ENCODE results near the gene RILP. TPM values are rescaled to one million over a fixed set of nuclear protein-coding genes. Genes with fewer than 3 reads are reported as not detected.

Gene RILP
- total and polyA plus RNA-seq, 4 experiments from 2014 or later, result 2.0 to 4.9 (median 3.2) TPM

DNA sequence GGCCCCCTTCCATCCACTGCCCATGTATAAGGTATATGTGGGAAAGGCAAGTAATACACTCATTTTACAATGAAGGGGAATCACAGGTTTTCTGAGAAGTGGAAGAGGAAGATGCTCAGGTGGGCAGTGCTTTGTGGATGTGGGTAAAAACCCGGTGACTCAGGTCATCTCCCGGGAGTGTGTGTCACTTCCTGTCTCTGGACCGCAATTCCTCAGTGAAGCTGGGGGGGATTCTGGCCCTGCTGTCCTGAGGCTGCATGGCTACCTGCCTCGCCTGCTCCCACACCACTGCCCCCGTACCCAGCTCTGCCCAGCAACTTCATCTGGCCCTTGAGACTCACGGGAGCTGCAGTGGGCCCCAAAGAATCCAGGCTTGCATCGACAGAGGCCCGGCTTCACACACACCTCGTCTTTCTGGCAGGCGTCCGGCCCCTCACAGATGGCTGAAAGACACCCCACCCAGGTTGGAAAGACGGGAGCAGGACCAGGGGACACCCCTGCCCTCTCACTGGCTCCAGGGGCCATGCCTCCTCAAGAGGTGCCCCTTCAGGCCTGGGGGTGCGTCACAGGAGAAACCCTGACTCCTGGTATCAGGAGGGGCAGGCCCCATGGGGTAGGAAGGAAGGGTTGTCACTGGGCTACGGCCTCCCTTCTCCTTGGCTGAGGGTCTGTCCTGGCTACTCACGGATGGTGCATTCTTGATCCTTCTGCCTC is 5.0 kb downstream of the RILP start:
- POLR2A ChIA-PET (ENCODE audit: partially characterized antibody), result interaction anchor here (0.7 to 1.4 kb wide), 2 partner anchors 16 to 748 kb away, joined by 3 to 4 read pairs; partner anchors contain the start of gene SLC43A2
- no peaks in the 10 kb centered on the region for H3K36me3 ChIP-seq (ENCODE audit: insufficient read depth, low read length)
- Mint-ChIP-seq H3K4me1 (peaks cover 5 to 27% (median 14%) of the 10 kb centered on the region in 4 donors), H3K4me3 (peak overlapping the region; percentile 69 to 94 (median 80)), H3K9me3 (no peaks in the 10 kb centered on the region), H3K36me3 (peaks cover 0 to 1% of the 10 kb centered on the region in 2 donors), H3K27me3 (no peaks in the 10 kb centered on the region), H3K27ac (peak overlapping the region in 6 of 7 donors; percentile 8 to 90 (median 27))
- CTCF ChIA-PET (ENCODE audit: partially characterized antibody), result no interaction called here
- no peaks in the 10 kb centered on the region for H3K9me3 ChIP-seq (ENCODE audit: control insufficient read depth in 1 of 2, low read length in 2 of 2)
- peaks cover 21% of the 10 kb centered on the region for H3K4me1 ChIP-seq (ENCODE audit: insufficient read depth, low read length)
- no peak overlapping the region for H3K27ac ChIP-seq (ENCODE audit: low read depth, low read length)
- no peak for DNase-seq
- H3K4me3 ChIP-seq (ENCODE audit: low read length in 2 of 2), result no peak overlapping the region
- intact Hi-C loops (cut with micrococcal nuclease), result loop anchor here (5.0 to 10.0 kb wide), 5 partner anchors 38 to 620 kb away; partner anchors contain the start of genes OVCA2, PRPF8 and TRARG1
- H3K27me3 ChIP-seq (ENCODE audit: insufficient read depth, low read length), result no peaks in the 10 kb centered on the region

DNA sequence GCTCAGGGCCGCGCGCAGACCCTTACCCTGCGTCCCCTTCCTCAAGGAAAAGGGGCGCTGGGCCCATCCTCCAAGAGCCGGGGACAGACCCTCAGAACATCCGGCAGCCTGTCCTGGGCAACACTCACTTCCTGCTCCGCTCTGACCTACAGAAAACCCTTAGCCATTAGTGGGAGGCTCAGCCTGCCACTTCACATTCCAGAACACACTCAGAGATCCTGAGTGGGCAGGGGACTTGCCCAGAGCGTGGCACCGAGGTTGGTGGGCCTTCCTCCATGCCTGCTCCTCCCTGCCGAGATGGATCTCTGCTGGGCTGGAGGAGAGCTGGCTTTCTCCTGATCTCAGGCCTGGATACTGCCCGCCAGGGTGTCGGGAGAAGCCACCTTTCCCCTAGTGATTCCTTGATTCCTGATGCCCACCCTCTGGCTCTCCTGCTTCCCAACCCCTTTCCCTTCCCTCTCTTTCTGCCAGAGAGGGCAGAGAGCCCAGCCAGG is 5.6 kb downstream of the RILP start:
- Histone ChIP-seq H3K27me3 (ENCODE audit: insufficient read depth, low read length) (no peaks in the 10 kb centered on the region), H3K9me3 (ENCODE audit: control insufficient read depth in 1 of 2, low read length in 2 of 2) (no peaks in the 10 kb centered on the region), H3K4me1 (ENCODE audit: insufficient read depth, low read length) (peaks cover 21% of the 10 kb centered on the region), H3K36me3 (ENCODE audit: insufficient read depth, low read length) (no peaks in the 10 kb centered on the region), H3K27ac (ENCODE audit: low read depth, low read length) (peak overlapping the region; percentile 4), H3K4me3 (ENCODE audit: low read length in 2 of 2) (peak overlapping the region in 1 of 2 donors; percentile 58)
- H3K27ac Mint-ChIP-seq, result peak overlapping the region in 6 of 7 donors; percentile 8 to 90 (median 50)
- H3K9me3 Mint-ChIP-seq, result no peaks in the 10 kb centered on the region
- peak overlapping the region; percentile 69 to 94 (median 80) for H3K4me3 Mint-ChIP-seq
- no peak for DNase-seq
- peaks cover 0 to 1% of the 10 kb centered on the region in 2 donors for H3K36me3 Mint-ChIP-seq
- POLR2A ChIA-PET (ENCODE audit: partially characterized antibody), result interaction anchor here (0.7 to 1.4 kb wide), 2 partner anchors 16 to 749 kb away, joined by 3 to 4 read pairs; partner anchors contain the start of gene SLC43A2
- CTCF ChIA-PET (ENCODE audit: partially characterized antibody), result no interaction called here
- H3K27me3 Mint-ChIP-seq, result no peaks in the 10 kb centered on the region
- H3K4me1 Mint-ChIP-seq, result peaks cover 5 to 27% (median 14%) of the 10 kb centered on the region in 4 donors
- intact Hi-C loops (cut with micrococcal nuclease), result loop anchor here (10.0 kb wide), 2 partner anchors 401 to 621 kb away; partner anchors contain the start of gene OVCA2

DNA sequence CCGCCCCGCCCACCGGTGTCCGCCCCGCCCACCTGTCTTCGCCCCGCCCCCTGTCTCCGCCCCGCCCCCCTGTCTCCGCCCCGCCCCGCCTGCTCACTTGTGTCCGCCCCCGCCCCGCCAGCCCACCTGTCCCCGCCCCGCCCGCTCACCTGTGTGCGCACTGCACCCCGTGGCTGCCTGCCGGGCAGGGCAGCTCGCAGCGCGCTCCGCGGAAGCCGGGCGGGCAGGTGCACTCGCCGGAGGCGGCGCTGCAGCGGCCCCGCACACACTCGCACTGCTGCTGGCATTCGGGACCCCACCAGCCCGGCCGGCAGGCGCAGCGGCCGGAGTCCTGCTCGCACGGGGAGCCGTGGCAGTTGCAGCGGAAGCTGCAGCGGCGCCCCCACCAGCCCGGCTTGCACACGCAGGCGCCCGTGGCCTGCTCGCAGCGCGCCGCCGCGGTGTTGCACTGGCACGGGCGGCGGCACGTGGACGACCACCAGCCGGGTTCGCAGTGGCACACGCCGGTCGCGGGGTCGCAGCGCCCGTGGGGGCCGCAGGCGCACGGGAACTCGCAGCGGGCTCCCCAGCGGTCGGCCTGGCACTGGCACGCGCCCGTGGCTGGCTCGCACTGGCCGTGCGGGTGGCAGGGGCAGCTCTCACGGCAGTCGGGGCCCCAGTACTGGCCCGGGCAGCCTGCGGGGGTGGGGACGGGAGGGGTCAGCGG is 6.2 kb downstream of the RILP start:
- POLR2A ChIA-PET (ENCODE audit: partially characterized antibody), result interaction anchor here (0.5 to 1.4 kb wide), 2 partner anchors 15 to 297 kb away, joined by 3 to 4 read pairs; partner anchors contain the start of gene SLC43A2
- H3K27ac ChIP-seq (ENCODE audit: low read depth, low read length), result peak overlapping the region; percentile 4

DNA sequence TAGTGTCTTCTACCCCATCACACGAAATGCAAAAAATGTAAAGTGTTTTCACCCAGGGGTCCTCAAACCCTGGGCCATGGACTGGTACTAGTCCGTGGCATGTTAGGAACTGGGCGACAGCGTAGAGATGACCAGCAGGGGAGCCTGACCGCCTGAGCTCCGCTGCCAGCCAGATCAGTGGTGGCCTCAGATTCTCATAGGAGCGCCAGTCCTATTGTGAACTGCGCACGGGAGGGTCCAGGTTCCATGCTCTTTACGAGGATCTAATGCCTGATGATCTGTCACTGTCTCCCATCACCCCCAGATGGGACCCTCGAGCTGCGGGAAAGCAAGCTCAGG is 8.6 kb downstream of the RILP start:
- no peak overlapping the region for H3K4me3 ChIP-seq (ENCODE audit: low read length in 2 of 2)
- H3K9me3 ChIP-seq (ENCODE audit: control insufficient read depth in 1 of 2, low read length in 2 of 2), result no peaks in the 10 kb centered on the region
- H3K36me3 Mint-ChIP-seq, result peaks cover 0 to 1% of the 10 kb centered on the region in 2 donors
- ChIA-PET CTCF (ENCODE audit: partially characterized antibody) (interaction anchor here (1.5 kb wide), 1 partner anchor 11 kb away, joined by 6 read pairs; no protein-coding TSS in a partner anchor), POLR2A (ENCODE audit: partially characterized antibody) (interaction anchor here (1.2 to 2.3 kb wide), 2 partner anchors 11 to 696 kb away, joined by 4 to 10 read pairs; partner anchors contain the start of genes SGSM2 and SLC43A2)
- H3K4me3 Mint-ChIP-seq, result no peak overlapping the region
- H3K4me1 Mint-ChIP-seq, result peaks cover 6 to 18% (median 8%) of the 10 kb centered on the region in 4 donors
- intact Hi-C loops (cut with micrococcal nuclease), result loop anchor here (10.0 kb wide), 2 partner anchors 404 to 624 kb away; partner anchors contain the start of gene OVCA2
- DNase-seq, result no peak
- no peaks in the 10 kb centered on the region for H3K9me3 Mint-ChIP-seq
- no peaks in the 10 kb centered on the region for H3K27me3 ChIP-seq (ENCODE audit: insufficient read depth, low read length)
- H3K27me3 Mint-ChIP-seq, result no peaks in the 10 kb centered on the region
- H3K4me1 ChIP-seq (ENCODE audit: insufficient read depth, low read length), result peaks cover 11% of the 10 kb centered on the region
- no peak overlapping the region for H3K27ac ChIP-seq (ENCODE audit: low read depth, low read length)
- no peaks in the 10 kb centered on the region for H3K36me3 ChIP-seq (ENCODE audit: insufficient read depth, low read length)
- H3K27ac Mint-ChIP-seq, result peak overlapping the region in 3 of 7 donors; percentile 38 to 80 (median 70)

More for the DNA sequence above, 6.2 kb downstream of the RILP start:
- DNase-seq, result peak; percentile 74 to 86 (median 78)
- no peaks in the 10 kb centered on the region for H3K36me3 ChIP-seq (ENCODE audit: insufficient read depth, low read length)
- intact Hi-C loops (cut with micrococcal nuclease), result loop anchor here (10.0 kb wide), 2 partner anchors 401 to 621 kb away; partner anchors contain the start of gene OVCA2
- H3K36me3 Mint-ChIP-seq, result peaks cover 0 to 1% of the 10 kb centered on the region in 2 donors
- no peaks in the 10 kb centered on the region for H3K9me3 ChIP-seq (ENCODE audit: control insufficient read depth in 1 of 2, low read length in 2 of 2)
- CTCF ChIA-PET (ENCODE audit: partially characterized antibody), result no interaction called here
- H3K27ac Mint-ChIP-seq, result peak overlapping the region in 1 of 7 donors; percentile 90
- no peaks in the 10 kb centered on the region for H3K27me3 Mint-ChIP-seq
- peak overlapping the region in 3 of 8 donors; percentile 69 to 82 (median 70) for H3K4me3 Mint-ChIP-seq
- peaks cover 5 to 27% (median 14%) of the 10 kb centered on the region in 4 donors for H3K4me1 Mint-ChIP-seq
- peak overlapping the region in 1 of 2 donors; percentile 58 for H3K4me3 ChIP-seq (ENCODE audit: low read length in 2 of 2)
- H3K9me3 Mint-ChIP-seq, result no peaks in the 10 kb centered on the region
- H3K27me3 ChIP-seq (ENCODE audit: insufficient read depth, low read length), result no peaks in the 10 kb centered on the region
- H3K4me1 ChIP-seq (ENCODE audit: insufficient read depth, low read length), result peaks cover 19% of the 10 kb centered on the region

DNA sequence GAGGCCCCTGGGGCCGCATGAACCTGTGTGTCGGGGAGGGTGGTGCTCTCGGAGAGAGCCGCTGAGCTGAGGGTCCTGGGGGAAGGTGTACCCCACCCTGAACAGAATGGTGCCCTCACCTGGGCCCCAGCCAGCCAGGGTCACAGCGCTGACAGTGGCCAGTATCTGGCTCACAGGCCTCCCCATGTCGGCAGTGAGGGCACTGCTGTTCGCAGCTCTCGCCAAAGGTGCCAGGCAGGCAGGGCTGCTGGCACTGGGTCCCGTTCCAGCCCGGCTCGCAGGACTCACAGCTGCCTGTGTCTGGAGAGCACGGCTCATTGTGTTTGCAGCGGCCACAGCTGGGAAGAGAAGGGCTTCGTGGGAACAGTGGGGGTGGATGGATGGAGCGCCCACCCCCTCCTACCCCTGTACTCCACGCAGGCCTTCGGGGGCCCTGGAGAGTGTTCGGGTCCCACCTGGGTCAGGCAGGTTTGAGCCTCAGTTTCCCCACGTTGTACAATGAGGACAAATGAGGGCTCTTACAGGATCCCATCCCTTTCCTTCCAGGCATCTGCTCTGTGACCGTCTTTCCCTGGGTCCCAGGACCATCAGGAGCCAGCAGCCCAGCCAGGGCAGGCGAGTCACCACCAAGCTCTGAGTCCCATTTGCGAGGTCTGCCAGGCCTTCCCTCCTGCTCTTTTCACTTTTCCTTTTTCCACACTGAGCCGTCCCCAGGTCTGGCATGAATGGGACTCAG is 9.2 kb downstream of the RILP start:
- CTCF ChIA-PET (ENCODE audit: partially characterized antibody), result interaction anchor here (1.1 to 1.5 kb wide), 2 partner anchors 8 to 10 kb away, joined by 3 to 6 read pairs; no protein-coding TSS in a partner anchor

DNA sequence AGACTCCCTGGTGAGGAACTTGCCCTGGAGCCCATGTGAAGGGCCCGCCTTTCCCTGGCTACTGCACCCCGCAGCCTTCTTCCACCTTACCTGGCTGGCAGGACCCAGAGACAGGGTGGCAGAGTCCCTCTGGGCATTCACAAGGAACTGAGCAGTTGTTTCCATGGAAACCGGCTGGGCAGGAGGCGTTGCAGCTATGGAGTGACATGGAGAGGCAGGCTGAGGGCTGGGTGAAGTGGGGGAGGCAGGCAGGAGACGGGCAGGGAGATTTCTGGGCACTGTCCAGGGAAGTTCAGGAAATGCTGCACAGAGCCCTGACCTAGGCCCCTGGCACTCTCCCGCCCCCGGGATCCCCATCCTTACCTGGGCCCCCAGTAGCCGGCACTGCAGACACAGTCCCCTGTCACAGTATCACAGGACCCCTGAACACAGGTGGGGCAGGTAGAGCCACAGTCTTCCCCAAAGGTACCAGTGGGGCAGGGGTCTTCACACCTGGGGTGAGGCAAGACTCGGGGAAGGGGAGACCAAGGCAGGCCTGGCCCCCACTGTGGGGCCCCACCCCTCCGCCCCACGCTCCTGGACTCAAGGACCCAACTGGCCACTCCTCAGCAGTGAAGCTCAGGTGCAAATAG is 10.0 kb downstream of the RILP start:
- peak in 1 of 5 donors; percentile 41 for DNase-seq
- intact Hi-C loops (cut with micrococcal nuclease), result loop anchor here (10.0 kb wide), 2 partner anchors 405 to 625 kb away; partner anchors contain the start of gene OVCA2
- Mint-ChIP-seq H3K9me3 (no peaks in the 10 kb centered on the region), H3K4me3 (no peak overlapping the region), H3K4me1 (peaks cover 6 to 12% (median 8%) of the 10 kb centered on the region in 4 donors), H3K27ac (peak overlapping the region in 2 of 7 donors; percentile 41 to 64), H3K36me3 (peaks cover 0 to 1% of the 10 kb centered on the region in 2 donors), H3K27me3 (no peaks in the 10 kb centered on the region)
- no peak overlapping the region for H3K4me3 ChIP-seq (ENCODE audit: low read length in 2 of 2)
- H3K36me3 ChIP-seq (ENCODE audit: insufficient read depth, low read length), result no peaks in the 10 kb centered on the region
- H3K4me1 ChIP-seq (ENCODE audit: insufficient read depth, low read length), result peaks cover 9% of the 10 kb centered on the region
- H3K9me3 ChIP-seq (ENCODE audit: control insufficient read depth in 1 of 2, low read length in 2 of 2), result no peaks in the 10 kb centered on the region
- no peak overlapping the region for H3K27ac ChIP-seq (ENCODE audit: low read depth, low read length)
- no peaks in the 10 kb centered on the region for H3K27me3 ChIP-seq (ENCODE audit: insufficient read depth, low read length)
- CTCF ChIA-PET (ENCODE audit: partially characterized antibody), result interaction anchor here (0.8 to 1.1 kb wide), 2 partner anchors 9 to 12 kb away, joined by 3 read pairs; no protein-coding TSS in a partner anchor
- POLR2A ChIA-PET (ENCODE audit: partially characterized antibody), result interaction anchor here (0.7 to 2.3 kb wide), 3 partner anchors 10 kb away, joined by 3 to 10 read pairs (median 6); partner anchors contain the start of genes RILP and SLC43A2

More for the DNA sequence above, 9.2 kb downstream of the RILP start:
- no peaks in the 10 kb centered on the region for H3K27me3 ChIP-seq (ENCODE audit: insufficient read depth, low read length)
- H3K4me3 ChIP-seq (ENCODE audit: low read length in 2 of 2), result no peak overlapping the region
- no peak overlapping the region for H3K27ac Mint-ChIP-seq
- peaks cover 11% of the 10 kb centered on the region for H3K4me1 ChIP-seq (ENCODE audit: insufficient read depth, low read length)
- no peak overlapping the region for H3K27ac ChIP-seq (ENCODE audit: low read depth, low read length)
- H3K9me3 Mint-ChIP-seq, result no peaks in the 10 kb centered on the region
- POLR2A ChIA-PET (ENCODE audit: partially characterized antibody), result interaction anchor here (0.7 to 2.3 kb wide), 3 partner anchors 9 to 697 kb away, joined by 3 to 10 read pairs (median 4); partner anchors contain the start of genes RILP, SGSM2 and SLC43A2
- H3K4me1 Mint-ChIP-seq, result peaks cover 6 to 14% (median 8%) of the 10 kb centered on the region in 4 donors
- peaks cover 0 to 1% of the 10 kb centered on the region in 2 donors for H3K36me3 Mint-ChIP-seq
- no peaks in the 10 kb centered on the region for H3K27me3 Mint-ChIP-seq
- intact Hi-C loops (cut with micrococcal nuclease), result loop anchor here (10.0 kb wide), 2 partner anchors 404 to 624 kb away; partner anchors contain the start of gene OVCA2
- H3K9me3 ChIP-seq (ENCODE audit: control insufficient read depth in 1 of 2, low read length in 2 of 2), result no peaks in the 10 kb centered on the region
- H3K4me3 Mint-ChIP-seq, result no peak overlapping the region
- no peak for DNase-seq
- H3K36me3 ChIP-seq (ENCODE audit: insufficient read depth, low read length), result no peaks in the 10 kb centered on the region

Data from CD4-positive, alpha-beta memory T cell (primary cell).